SHP77 treated with DMSO at 0.1 percent for 48 hours (cell line): Measurements from ENCODE around the gene PIGR.
A peak's percentile ranks its signal among the peaks of the same experiment; 100 is the strongest.
"Not testable (repeated sequence)": the region's sequence is repeated elsewhere in the genome, so short reads cannot be mapped to it uniquely, and the experiment has no call there.

Experiments
- DNase-seq: peaks from one replicate; lab custom pipeline; 2025; lab: John Stamatoyannopoulos, UW

PIGR gene

DNA sequence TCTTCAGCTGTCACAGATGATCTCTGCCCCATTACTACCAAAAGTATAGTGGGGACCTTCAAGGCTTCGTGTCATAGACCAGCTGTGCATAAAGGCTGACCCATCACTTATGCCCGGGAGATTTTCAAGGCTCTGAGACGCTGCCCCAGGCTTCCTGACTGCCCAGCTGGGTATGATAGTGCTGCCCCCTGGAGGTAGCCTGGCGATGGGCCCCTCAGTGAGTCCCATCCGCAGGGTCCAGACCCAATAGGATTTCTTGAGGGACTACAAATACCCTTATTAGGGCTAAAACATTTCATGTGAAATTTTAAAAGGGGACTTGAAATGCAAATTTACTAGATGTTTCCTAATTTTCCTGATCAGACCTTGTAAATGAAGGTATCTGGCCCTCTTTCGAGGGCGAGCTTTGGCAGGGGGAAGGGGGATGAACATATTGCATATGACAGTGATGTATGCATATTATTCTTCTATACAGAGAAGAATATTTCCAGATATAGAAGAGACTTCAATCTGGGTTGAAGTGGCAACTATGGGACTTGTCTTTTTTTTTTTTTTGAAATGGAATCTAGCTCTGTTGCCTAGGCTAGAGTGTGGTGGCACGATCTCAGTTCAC, 12.8 kb downstream of the PIGR start:
- DNase-seq, result no peak

DNA sequence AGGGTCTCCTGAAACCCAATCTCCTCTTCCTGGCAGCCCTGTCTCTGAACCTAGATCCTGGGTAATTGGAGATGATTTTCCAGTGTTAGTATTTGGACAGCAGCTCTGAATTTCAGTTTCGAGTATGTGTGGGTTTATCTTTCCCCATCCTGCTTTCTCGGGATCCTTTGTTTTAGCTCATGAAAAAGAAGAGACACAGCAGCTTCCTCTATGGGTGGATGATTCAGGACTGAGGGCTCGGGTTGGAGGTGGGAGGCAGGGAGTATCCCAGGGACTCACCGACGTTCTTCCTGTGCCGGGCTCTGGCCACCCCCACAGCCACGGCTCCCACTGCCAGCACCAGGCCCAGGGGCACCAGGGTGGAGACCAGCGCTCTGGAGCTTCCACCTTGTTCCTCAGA, 14.1 kb downstream of the PIGR start:
- DNase-seq, result no peak

DNA sequence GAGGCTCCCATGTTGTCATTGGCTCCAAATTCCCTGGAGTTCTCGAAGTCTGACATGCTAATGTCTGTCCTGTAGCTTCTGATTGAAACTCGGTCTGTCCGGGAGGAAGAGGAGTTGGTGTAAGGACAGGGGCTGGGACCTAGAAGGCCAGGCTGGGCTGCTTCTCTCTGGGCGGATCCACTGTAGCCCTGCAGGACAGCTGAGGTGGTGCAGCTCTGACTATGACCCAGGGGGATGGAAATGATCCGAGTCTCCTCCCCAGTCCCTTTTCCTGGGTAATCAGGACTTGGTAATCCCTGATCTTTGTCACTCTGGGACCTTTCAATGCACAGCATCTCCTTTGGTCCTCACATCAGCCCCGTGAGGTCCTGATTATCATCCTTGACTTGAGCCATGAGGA, 14.6 kb downstream of the PIGR start:
- DNase-seq, result no peak

DNA sequence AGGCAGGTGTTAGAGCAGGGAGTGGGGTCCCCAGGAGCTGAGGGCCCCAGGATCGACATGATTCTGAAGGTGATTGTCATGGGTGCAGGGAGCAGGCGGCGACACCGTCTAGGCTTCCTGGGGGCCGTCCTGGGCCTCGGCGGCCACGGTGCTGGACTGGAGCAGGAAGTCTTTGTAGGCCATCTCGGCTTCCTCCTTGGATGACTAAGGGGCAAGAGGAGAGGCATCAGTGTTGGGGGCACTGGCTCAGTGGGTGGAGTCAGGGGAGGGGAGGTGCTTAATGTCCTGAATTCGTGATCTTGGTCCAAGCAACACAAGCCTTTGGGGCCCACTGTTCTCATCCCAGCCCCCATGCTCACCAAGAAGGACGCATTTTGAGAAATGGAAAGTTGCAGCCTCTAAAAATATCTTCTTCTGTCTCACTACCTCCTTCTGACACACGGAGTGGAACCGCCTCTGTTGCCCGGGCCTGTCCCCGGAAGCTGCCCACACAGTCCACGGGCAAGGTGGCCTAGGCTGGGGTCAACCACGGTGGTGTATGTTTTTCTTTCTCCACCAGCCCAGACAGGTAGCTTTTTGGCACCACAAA, 16.0 kb downstream of the PIGR start:
- DNase-seq, result no peak

DNA sequence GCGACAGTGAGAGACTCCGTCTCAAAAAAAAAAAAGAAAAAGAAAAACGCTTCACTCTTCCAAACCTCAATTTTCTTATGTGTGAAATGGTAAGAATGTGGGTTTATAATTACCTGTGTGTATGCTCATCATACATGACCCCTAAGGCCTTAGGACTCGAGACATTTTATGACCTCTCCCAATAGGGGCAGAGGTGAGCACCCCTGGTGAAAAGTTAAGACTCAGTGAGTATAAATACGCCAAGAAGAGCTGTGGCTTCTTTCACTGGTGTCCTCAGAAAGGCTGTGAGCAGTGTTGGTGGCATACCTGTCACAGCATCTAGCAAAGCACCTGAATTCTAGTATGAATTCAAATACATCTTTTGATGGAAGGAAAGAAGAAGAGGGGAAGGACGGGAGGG, 16.7 kb downstream of the PIGR start:
- DNase-seq, result no peak

DNA sequence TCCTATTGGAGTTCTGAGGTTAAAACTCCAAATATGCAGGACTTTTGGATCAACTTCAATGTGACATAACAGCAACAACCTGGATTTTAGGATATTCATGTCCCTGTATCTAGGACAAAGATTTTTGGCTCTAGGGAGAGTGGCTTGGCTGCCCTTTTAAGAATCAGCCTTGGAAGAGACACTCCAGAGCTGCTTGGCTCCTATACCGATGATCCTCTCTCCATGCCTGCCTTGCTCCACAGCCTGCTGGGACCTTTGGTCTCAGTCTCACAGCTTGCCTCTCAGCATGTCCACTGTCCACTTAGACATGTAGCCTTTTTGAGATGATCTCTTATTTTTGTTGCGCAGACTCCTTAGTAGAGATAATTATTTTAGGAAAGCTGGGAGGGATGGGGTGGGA, 20.0 kb downstream of the PIGR start:
- DNase-seq, result no peak

DNA sequence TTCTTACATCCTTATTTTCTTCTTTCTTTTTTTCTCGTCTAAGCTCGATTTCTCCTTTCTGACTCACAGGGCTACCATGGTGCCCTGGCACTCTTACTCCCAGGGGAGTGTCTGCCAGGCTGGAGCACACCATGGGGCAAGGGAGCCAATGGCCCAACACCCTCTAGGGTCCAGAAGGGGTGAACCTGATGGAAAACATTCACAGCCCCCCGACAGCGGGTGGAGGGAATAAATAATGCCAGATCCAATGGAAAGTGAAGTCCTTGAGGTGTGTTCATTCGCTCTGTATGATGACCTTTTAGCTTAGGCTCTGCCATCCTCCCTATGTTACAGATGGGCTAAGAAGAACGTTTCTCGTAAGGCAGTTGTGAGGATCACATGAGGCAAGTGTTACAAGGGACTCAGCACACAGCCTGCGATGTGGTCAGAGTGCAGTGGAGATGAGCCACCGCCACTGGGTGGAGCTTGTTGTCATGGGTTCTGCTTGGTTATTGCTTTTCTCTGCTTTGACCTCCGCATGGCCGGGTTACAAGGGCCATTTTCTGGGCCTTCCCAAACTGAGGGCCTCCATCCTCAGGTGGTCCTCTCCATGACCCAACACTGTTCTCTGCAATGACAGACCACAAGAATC, 21.0 kb downstream of the PIGR start:
- no peak for DNase-seq

DNA sequence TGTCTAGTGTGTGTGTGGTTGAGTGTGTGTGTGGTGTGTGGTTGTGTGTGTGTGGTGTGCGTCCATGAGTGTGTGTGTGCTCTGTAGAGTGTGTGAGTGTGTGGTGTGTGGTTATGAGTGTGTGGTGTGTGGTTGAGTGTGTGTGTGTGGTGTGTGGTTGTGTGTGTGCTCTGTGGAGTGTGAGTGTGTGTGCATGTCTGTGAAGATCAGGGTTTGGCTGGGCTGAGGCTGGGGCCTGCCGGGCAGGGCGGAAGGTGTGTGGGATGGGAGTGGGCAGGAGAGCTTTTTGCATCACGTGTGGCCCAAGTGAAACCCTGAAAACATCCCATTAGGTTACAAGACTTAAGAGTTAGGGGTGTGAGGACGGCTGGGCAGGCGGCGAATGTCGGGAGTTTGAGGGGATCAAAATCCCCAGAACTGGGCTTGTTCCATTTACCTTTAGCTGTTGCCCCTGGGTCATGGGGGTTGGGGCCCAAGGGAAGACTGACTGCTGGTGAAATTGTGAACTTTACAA, 21.6 kb downstream of the PIGR start:
- no peak for DNase-seq

DNA sequence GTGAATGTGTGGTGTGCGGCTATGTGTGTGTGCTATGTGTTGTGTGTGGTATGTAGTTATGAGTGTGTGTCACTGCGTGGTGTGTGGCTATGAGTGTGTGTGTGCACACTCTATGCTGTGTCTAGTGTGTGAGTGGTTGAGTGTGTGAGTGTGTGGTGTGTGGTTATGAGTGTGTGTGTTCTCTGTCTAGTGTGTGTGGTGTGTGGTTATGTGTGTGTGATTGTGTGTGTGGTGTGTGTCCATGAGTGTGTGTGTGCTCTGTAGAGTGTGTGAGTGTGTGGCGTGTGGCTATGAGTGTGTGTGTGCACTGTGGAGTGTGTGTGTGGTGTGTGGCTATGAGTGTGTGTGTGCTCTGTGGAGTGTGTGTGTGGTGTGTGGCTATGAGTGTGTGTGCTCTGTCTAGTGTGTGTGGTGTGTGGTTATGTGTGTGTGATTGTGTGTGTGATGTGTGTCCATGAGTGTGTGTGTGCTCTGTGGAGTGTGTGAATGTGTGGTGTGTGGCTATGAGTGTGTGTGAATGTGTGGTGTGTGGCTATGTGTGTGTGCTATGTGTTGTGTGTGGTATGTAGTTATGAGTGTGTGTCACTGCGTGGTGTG, 22.2 kb downstream of the PIGR start:
- DNase-seq, result not testable (repeated sequence)

DNA sequence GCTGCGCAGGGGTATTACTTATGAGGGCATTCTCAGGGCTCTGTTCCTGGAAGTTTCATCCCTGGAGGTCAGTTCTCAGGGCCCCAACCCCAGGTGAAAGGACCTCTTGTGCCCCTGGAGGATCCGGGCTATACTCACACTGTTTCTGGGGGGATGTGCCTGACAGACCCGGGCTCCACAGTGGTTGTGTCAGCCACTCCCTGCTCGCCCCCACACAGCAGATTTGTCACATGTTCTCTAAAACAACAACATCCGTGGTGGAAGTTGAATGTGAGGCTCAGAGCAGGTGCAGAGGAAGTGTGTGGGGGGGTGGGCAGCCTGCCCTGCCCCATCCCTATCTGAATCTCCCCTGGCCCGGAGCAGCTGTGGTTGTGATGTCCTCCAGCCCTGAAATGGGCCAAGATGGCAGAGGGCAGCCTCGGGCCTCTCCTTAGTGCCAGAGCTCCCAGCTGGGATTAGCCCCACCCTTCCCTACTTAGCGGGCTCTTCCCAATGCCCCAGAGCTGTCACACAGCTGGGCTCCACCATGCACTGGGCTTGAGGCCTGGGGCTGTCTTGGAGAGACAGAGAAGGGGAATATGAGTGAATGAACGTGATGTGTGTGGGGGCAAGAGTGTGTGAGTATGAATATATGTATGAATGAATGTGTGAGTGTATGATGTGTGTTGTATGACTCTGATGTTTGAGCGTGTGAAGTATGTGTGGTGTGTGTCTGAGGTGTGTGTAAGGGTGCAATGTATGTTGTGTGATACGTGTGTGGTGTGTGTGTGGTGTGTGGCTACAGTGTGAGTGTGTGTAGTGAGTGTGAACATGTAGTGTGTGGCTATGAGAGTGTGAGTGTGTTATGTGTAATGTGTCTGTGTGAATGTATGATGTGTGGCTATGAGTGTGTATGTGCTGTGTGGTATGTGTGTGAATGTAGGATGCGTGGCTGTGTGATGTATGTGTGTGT, 23.0 kb downstream of the PIGR start:
- DNase-seq, result no peak

DNA sequence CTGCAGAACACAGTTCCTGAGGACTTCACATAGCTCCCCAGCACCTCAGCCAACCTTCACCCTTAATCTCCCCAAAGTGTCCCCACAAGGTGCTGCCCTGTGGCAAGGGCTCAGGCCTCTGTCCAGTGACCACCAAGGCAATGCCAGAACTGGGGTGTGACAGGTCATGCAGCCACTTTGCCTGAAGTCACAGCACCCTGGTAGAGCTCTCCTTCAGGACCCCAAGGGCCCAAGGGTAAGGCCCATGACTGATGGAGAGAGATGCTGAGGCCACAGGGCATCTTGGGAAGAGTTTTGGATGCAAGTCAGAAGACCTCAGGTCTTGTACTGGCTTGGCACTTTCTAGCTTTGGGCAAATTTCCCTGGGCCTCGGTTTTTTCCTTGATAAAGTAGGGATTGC, 23.7 kb downstream of the PIGR start:
- no peak for DNase-seq

DNA sequence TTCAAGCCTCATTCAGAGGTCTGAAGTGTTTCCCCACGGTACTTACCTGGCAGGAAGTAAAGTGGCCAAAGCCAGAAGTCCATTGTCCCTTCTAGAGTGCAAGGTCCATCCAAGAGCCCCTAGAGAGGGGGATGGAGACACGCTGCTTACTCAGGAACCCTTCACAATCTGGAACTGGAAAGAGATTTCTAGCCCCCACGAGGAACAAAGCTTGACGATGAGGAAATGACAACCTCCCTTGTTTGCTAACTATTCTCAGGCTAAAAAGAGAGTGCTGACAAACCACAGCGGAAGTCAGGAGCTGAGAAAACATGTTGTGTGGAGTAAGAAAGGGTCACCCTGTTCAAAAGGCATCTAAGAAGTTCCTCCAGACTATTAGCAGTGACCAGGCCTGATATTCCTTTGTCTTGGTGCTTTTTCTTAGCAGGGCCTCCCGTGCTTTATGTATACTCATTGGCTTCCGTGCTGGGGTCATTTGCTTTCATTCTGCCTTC, 24.4 kb downstream of the PIGR start, which contains the start of gene FCMR:
Gene FCMR, minus strand, starts transcription at position 170 of the 494 bp plus-strand sequence. Its CDS starts 87 bp downstream, at position 83.
- DNase-seq, result no peak

DNA sequence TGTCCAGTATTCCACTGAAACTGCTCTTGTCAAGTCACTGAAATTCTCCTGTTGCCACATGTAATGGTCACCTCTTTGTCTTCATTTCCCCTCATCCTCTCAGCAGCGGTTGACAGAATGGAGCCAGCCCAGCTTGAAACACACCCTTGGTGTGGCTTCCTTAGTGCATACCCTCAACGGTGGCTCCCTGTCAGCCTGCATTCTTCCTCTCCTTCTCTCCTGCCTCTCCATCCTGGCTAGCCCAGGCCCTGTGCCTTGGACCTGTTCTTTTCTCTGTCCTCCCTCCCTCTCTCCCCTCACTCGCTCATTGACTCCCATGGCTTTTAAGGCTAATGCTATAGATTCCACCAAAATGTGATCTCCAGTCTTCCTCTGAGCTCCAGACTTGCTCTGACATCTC, 28.2 kb downstream of the PIGR start:
- DNase-seq, result no peak

DNA sequence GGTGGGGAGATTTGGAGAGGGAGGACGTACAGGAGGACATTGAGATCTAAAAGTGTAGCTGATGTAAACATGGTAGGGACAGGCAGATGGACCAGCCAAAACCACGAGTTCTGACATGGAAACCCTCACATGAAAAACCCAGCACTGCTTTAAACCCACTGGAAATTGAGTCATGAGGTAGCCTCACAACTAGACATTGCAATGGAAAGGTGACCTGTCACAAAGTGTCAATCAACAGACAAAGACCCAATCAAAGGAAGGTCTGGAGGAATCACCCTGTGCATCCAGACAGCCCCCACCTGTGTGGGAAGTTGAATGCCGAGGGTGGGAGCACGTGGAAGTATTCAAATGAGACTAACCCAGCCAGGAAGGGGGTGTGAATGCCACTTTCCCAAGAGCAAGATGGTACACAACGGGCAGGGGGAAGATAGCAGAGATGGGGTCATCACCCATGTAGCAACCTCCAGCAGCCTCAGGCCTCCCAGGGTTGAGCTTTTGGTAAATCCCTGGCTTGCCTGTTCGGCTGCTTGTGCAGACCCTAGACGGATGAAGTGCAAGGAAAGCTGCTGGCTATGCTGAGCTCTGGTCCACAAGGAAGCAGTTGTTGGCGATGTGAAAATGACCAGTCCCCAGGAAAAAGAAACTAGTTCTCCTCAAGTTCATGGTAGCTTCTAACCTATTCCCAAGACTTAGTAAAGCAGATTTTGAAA, 30.1 kb downstream of the PIGR start:
- DNase-seq, result no peak

DNA sequence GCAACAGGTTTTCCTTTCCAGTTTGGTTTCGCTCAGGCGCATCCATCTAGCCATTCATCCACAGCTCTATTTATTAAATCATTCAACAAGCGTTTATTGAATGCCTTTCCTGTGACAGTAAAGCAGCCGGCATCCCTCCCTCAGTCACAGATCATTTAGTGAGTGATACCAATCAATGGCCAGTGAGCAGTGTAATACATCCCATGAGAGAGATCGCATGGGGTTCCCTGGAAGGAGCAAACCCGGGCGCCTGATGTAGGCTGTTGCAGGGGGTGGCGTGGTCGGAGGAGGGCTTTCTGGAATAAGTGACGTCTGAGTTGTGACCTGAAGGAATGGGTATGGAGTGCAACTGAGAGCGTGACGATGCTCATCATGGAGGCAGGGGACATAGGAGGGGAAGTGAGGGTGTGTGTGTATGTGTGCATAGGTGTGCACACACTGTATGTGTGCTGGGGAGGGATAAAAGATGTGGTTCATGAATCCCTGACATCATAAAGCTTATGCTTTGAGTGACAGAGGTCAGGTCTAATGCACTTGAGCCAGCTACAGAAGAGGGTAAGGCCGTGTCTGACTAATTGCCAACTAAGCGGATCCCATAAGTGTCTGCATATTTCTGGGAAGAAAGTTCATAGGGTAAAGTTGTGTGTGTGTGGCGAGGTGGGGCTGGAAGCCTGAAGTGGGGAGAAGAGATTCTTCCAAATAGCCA, 31.1 kb downstream of the PIGR start:
- DNase-seq, result no peak

DNA sequence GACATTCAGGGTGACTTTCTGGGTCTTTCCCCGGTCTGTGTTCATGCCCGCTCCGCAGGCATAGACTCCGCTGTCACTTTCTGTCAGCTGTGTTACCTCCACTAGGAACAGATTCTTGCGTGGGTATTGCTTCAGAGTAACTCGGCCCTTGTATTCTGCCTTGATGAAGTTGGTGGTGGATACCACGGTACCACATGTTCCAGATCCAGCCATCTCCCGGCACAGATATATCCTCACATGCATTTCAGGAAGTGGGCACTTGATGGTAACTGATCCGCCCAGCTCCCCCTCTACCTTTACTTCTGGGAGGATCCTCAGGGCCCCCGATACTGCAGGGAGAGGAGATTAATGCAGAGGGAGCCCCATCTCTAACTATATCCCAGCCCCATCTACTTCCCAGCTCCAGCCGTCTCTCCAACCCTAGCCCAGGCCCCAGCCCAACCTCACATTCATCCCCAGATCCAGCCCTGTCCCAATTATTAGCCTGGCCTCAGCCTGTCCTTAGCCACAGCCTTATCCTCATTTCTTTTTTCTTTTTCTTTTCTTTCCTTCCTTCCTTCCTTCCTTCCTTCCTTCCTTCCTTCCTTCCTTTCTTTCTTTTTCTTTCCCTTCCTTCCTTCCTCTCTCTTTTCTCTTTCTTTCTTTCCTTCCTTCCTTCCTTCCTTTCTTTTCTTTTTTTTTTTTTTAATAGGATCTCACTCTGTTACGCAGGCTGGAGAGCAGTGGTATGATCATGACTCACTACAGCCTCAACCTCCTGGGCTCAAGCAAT, 32.3 kb downstream of the PIGR start:
- DNase-seq, result no peak

DNA sequence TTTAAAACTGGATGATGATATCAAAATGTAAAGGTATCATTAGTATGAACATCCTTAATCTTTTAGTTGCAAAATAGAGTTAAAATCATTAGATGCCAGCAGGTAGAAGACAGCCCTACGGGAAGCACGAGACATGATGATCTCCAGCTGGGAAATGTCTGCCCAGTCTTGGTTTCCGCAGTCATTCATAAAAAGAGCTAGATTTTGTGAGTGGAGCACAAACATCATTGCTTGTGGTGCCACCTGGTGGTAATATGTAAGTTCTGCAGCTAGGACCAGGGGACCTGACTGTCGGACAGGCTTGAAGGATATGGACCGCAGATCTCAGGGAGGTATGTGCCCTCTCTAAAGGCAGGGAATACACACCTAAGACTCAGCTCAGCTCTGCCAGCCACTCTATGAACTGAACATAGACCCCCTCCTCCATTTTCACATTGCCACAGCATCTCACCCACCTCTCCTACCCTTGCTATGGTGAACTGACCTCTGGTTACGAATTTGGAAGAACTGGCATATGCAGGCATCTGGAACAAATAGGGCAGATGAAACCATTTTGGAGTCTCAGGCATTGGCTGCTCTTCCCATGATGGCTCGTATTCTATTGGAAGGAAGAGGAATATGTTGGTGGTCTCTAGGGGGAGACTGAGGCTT, 33.7 kb downstream of the PIGR start:
- DNase-seq, result peak; percentile 55

DNA sequence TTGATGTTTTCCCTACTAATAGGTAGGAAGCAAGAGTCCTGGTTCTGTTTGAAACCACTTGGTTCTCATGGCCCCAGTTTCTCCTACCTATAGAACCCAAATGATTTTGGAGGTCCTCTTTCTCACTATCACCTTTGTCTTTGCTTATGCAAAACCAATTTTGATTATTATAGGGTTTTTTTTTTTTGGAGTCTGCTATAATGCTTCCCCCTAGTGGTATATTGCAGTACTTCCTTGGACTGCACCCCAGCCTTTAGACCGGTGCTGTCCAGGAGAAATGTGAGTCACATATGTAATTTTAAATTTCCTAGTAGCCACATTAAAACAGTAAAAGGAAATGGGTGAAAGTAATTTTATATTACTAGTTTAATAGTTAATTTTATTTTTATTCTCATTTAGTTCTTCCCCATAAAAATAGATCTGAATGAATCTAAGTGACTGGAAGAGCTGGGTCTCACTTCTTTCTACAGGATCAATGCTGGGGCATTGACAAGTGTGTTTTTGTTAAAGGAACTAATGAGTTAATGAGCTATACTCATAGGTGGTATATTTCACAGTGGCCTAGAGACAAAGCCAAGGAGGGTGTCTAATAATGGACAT, 35.1 kb downstream of the PIGR start:
- DNase-seq, result peak; percentile 40

DNA sequence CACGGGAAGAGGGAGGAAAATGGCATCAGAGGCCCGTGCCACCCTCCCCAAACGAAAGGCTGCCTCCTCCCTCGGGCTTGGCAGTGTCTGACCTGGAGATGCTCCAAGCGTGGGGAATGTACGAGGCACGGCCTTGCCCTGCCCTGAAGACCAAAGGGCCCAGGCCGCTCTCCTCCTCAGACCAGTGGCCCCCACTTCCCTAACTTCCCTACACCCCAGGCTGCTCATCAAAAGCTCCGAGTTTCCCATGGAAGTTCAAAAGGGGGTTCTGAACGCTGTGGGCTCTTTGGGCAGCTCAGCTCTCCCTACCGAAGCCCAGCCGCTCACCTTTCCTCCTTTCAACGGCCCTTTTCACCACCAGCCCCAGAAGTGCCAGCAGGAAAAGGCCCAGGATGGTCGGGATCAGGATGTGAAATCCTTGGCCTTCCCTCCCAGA, 36.4 kb downstream of the PIGR start:
- no peak for DNase-seq
